ENCODE results near the gene EFCAB11. TPM values are rescaled to one million over a fixed set of nuclear protein-coding genes. Genes with fewer than 3 reads are reported as not detected.

EFCAB11 gene
- total and polyA plus RNA-seq, 2 of the 4 experiments (the other 2 are of a cell fraction), result 2.2 to 5.3 TPM

DNA sequence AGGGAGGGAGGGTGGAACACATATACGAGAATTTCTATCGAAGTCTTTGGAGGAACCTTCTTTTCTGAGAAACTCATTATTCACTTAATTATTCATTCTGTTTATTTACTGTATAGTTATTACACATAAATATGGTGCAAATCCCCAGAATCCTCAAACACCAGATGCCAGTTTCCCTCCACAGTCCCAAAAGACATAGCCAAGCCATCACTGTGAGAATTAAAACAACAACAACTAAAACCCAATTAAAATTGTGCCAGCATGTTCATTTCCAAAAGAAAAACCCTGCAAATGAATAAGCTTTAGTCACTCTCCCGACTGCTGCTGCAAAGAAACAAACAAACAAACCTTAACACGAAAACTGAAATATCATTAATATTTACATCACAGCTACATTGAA is 173.5 kb downstream of the EFCAB11 start:
- POLR2A ChIA-PET (ENCODE audit: unreplicated experiment), result no interaction called here
- Histone ChIP-seq H3K4ac (ENCODE audit: low read depth, low read length) (no peak overlapping the region), H3K4me3 (ENCODE audit: insufficient read depth, low read depth, low read length) (no peak overlapping the region), H3K9me1 (ENCODE audit: insufficient read depth, low read length) (no peaks in the 10 kb centered on the region), H3K79me1 (ENCODE audit: low read depth in 1 of 2, low read length in 2 of 2) (no peaks in the 10 kb centered on the region), H3K27me3 (ENCODE audit: control insufficient read depth, insufficient read depth, low read length) (no peaks in the 10 kb centered on the region), H3K14ac (replicated peaks; ENCODE audit: low read depth, low read length) (no peak overlapping the region), H3K9ac (ENCODE audit: low read depth, low read length) (no peak overlapping the region), H2AFZ (replicated peaks; ENCODE audit: low read length, poor library complexity) (no peak overlapping the region), H2BK120ac (ENCODE audit: low read depth, low read length) (no peak overlapping the region), H3K4me2 (ENCODE audit: low read depth, low read length) (no peak overlapping the region), H3K9me3 (ENCODE audit: control insufficient read depth, insufficient read depth, low read length) (no peaks in the 10 kb centered on the region), H3K4me1 (ENCODE audit: control insufficient read depth, insufficient read depth, low read length) (no peaks in the 10 kb centered on the region), H2BK20ac (ENCODE audit: low read depth, low read length) (no peak overlapping the region), H3K36me3 (ENCODE audit: control insufficient read depth, insufficient read depth, low read length) (no peaks in the 10 kb centered on the region), H4K5ac (ENCODE audit: low read depth, low read length) (no peak overlapping the region), H2AK9ac (replicated peaks; ENCODE audit: low read depth, low read length, poor library complexity) (no peak overlapping the region), H3K23ac (ENCODE audit: low read depth, low read length) (no peak overlapping the region), H3K56ac (ENCODE audit: extremely low read depth, insufficient read depth, low read length) (no peak overlapping the region), H2BK15ac (ENCODE audit: low read depth, low read length) (no peak overlapping the region), H4K8ac (ENCODE audit: low read depth in 2 of 2, low read length in 2 of 2) (no peak overlapping the region), H2AK5ac (ENCODE audit: low read depth, low read length) (no peak overlapping the region), H3K27ac (ENCODE audit: insufficient read depth, low read length) (no peak overlapping the region), H4K20me1 (ENCODE audit: insufficient read depth, low read length) (no peaks in the 10 kb centered on the region), H3K18ac (ENCODE audit: low read depth, low read length) (no peak overlapping the region), H4K91ac (ENCODE audit: insufficient read depth, low read depth, low read length) (no peak overlapping the region), H2BK5ac (ENCODE audit: low read depth, low read length, poor library complexity, severe bottlenecking) (no peak overlapping the region)
- dilution Hi-C loops (cut with HindIII; ENCODE audit: low sequenced_read_pairs, unreplicated experiment) (no loop called here), intact Hi-C loops (cut with micrococcal nuclease) (no loop called here), in situ Hi-C loops (cut with MboI; ENCODE audit: low sequenced_read_pairs) (no loop called here)
- DNase-seq (no peak), ATAC-seq (ENCODE audit: low read depth) (no peak)
- no TSS peak for BruUV-seq (replicated peaks)
- CTCF ChIA-PET, result no interaction called here
- WGBS, 2 experiments (ENCODE audit: extremely low coverage in 2 of 2, insufficient read length in 1 of 2), result no CpG with 5 or more reads among the region's 4 CpGs
- TF ChIP-seq RAD21 (IDR thresholded peaks at IDR 0.05; ENCODE audit: low read length), result no peak
- TF ChIP-seq, protein P1, sequence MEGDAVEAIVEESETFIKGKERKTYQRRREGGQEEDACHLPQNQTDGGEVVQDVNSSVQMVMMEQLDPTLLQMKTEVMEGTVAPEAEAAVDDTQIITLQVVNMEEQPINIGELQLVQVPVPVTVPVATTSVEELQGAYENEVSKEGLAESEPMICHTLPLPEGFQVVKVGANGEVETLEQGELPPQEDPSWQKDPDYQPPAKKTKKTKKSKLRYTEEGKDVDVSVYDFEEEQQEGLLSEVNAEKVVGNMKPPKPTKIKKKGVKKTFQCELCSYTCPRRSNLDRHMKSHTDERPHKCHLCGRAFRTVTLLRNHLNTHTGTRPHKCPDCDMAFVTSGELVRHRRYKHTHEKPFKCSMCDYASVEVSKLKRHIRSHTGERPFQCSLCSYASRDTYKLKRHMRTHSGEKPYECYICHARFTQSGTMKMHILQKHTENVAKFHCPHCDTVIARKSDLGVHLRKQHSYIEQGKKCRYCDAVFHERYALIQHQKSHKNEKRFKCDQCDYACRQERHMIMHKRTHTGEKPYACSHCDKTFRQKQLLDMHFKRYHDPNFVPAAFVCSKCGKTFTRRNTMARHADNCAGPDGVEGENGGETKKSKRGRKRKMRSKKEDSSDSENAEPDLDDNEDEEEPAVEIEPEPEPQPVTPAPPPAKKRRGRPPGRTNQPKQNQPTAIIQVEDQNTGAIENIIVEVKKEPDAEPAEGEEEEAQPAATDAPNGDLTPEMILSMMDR (conservative IDR thresholded peaks at IDR 0.05; ENCODE audit: low read depth, low read length), result no peak
- no peak for TF ChIP-seq MAFK (IDR thresholded peaks at IDR 0.05; ENCODE audit: low read depth, low read length)
- no peak for TF ChIP-seq USF2 (IDR thresholded peaks at IDR 0.05; ENCODE audit: low read depth, low read length)
- no peak for TF ChIP-seq RFX5 (IDR thresholded peaks at IDR 0.05; ENCODE audit: low read depth, low read length)
- TF ChIP-seq CHD1 (IDR thresholded peaks at IDR 0.05; ENCODE audit: low read depth, low read length), result no peak
- TF ChIP-seq CEBPB (IDR thresholded peaks at IDR 0.05; ENCODE audit: low read depth, low read length), result no peak
